Gastroesophageal sphincter (tissue), 3 donors: ENCODE measurements around the gene MAP3K13.

ENCODE experiments used
- EP300 ChIP-seq: sonication (generic); formaldehyde crosslinking; IDR thresholded peaks from one replicate; pipeline ENCODE4 v1.6.1; 2017; ENCODE audit warnings: antibody characterized with exemption, mild to moderate bottlenecking
- POLR2A ChIP-seq, 2 donors: fragments of 450-650 bp; IDR thresholded peaks; one replicate each; pipeline ENCODE4 v1.6.1; 2017; ENCODE audit warnings: antibody characterized with exemption in 2 of 2, mild to moderate bottlenecking in 2 of 2, moderate library complexity in 1 of 2
- TF ChIP-seq, protein P1 (sequence below), 4 experiments: fragments of 200-600 bp in 2 of 4; fragments of 450-650 bp in 2 of 4; sonication (generic) in 1 of 4; IDR thresholded peaks; one replicate each; pipeline ENCODE4 v1.5.1; 2017 to 2019; ENCODE audit warnings: antibody characterized with exemption in 4 of 4, mild to moderate bottlenecking in 2 of 4, moderate library complexity in 2 of 4

GRCh38 chr3:185503521-185503920 lies 140.6 kb downstream of the MAP3K13 start:
- TF ChIP-seq, protein P1, sequence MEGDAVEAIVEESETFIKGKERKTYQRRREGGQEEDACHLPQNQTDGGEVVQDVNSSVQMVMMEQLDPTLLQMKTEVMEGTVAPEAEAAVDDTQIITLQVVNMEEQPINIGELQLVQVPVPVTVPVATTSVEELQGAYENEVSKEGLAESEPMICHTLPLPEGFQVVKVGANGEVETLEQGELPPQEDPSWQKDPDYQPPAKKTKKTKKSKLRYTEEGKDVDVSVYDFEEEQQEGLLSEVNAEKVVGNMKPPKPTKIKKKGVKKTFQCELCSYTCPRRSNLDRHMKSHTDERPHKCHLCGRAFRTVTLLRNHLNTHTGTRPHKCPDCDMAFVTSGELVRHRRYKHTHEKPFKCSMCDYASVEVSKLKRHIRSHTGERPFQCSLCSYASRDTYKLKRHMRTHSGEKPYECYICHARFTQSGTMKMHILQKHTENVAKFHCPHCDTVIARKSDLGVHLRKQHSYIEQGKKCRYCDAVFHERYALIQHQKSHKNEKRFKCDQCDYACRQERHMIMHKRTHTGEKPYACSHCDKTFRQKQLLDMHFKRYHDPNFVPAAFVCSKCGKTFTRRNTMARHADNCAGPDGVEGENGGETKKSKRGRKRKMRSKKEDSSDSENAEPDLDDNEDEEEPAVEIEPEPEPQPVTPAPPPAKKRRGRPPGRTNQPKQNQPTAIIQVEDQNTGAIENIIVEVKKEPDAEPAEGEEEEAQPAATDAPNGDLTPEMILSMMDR (IDR thresholded peaks at IDR 0.05), result no peak
- no peak for TF ChIP-seq POLR2A (IDR thresholded peaks at IDR 0.05)
- no peak for TF ChIP-seq EP300
